ENCODE data around the gene TIMM8A.

DNA sequence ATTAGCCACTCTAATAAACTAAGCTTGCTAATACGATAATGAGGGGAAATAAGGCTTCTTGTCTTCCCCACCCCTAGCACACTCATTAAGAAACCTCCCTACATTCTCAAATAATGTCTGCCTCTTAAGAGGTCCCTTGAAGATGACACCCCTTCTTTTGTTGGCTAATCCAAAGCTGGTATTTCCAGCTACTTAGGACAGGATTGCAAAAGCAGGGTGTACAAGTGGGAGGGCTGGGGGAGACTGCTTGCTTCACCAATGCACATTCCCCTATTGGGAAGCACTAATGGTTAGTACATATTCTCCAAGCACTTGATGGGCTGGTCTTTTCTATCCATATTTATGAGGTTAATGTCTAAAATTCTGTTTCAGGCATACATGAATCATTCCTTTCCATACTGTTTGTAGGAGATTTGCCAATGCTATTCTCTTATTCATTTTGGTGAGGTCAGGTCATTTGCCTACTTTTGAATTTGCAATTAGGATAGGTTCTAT lies 16.8 kb upstream of the TIMM8A start:
- no peak for TF ChIP-seq ZNF274 (IDR thresholded peaks at IDR 0.05; ENCODE audit: low read depth, low read length)
- TF ChIP-seq YY1 (IDR thresholded peaks at IDR 0.05; ENCODE audit: insufficient read depth, insufficient read length): no peak
